ENCODE results near the gene SP140. TPM values are rescaled to one million over a fixed set of nuclear protein-coding genes. Genes with fewer than 3 reads are reported as not detected.
"Not testable (repeated sequence)": the region's sequence is repeated elsewhere in the genome, so short reads cannot be mapped to it uniquely, and the experiment has no call there.

The SP140 gene
- 1 to 10 TPM in 3 of 12 donors, under 1 TPM in 7, not detected in 2; 0.30 to 2.5 (median 0.79) TPM for polyA plus RNA-seq (ENCODE audit: insufficient read length in 12 of 12)
- long read RNA-seq, donor 1: 0 reads
- long read RNA-seq, donor 2: 0 reads
- long read RNA-seq, donor 3: 0 reads
- long read RNA-seq, donor 4: 0 reads
- long read RNA-seq, donor 5, partial matches to known transcripts: 10 of 10 reads
- long read RNA-seq, donor 5, other reads (novel, unspliced or antisense): 0 of 10 reads
- long read RNA-seq, donor 6: 0 reads
- long read RNA-seq, donor 7: 0 reads
- long read RNA-seq, donor 8: 0 reads
- long read RNA-seq, donor 9: 0 reads
- long read RNA-seq, donor 10: 0 reads
- long read RNA-seq, donor 11: 0 reads

DNA sequence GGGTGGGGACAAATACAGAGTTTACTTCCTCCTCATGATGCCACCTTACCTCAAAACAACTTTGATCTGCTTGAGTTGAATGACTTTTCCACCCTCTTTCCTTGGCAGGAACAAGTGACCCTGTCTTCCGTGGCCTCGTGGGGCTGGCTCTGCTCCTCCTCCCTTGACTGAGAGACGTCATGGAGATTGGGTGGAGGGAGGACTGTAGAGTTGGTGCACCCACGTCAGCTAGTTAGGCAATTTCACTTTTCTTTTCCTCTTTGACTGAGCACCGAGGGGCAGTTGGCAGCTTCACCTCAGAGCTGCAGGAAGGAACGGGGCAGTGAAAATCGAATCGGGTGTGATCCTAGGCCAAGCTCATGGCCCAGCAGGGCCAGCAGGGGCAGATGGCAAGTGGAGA lies at the start of gene SP140:
Gene SP140, plus strand, starts transcription at position 251 of the 400 bp plus-strand sequence. Its CDS starts 109 bp downstream, at position 360.
- DNase-seq: no peak

DNA sequence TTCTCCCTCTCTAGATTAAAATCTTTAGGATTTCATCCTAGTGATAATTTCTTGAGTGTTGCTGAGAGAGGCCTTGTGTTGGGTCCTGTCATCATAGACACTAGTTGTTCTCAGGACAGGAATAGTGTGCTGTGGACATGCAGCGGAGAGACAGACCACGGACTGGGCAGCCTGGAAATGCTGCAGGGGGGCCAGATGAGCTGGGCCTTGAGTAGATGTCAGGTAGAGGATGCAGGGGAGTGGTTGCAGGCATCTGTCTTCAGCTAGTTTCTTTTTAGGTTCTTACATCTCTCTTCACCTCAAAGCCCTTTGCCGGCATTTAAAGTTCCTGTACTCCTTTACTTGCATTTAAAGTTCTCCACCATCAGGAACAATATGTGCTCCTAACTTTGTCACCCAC lies 48.5 kb upstream of the SP140 start:
- no peak for DNase-seq

GRCh38 chr2:230178546-230179485 lies 46.7 kb upstream of the SP140 start:
- DNase-seq: no peak

GRCh38 chr2:230179907-230180306 lies 45.6 kb upstream of the SP140 start:
- no peak for DNase-seq

GRCh38 chr2:230181195-230181594 lies 44.3 kb upstream of the SP140 start:
- DNase-seq: no peak

DNA sequence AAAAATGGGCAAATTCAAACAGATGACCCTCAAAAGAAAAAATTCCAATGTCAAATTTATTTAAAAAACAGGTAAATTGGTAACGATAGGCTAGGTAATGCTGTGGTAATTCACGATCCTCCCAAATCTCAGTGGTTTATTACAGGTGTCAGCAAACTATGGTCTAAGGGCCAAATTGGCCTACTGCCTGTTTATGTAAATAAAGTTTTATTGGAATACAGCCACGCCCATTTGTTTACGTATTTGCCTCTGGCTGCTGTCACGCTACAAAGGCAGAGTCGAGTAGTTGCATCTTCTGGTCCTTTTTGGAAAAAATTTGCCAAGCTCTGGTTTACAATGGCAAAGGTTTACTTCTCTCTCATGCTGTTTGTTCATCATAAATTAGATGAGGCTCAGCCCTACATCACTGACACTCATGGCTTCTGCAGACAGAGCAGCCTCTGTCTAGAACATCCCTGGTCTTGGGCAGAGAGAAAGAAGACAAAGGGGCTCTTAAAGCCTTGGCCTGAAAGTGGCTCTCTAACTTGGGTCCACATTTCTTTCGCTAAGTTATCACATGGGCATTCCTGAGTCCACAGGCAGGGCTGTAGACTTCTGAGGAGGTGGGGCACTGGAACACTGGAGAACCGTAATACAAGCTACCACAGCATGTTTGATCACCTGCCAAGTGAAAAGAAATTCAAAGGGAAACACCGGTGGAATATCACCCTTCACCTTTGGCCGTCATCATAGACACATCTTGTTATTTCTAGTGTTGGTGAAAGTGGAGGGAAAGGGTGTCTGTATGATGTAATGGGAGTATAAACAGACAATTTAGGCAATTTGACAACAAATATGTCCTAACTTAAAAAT lies 40.6 kb upstream of the SP140 start:
- no peak for DNase-seq

DNA sequence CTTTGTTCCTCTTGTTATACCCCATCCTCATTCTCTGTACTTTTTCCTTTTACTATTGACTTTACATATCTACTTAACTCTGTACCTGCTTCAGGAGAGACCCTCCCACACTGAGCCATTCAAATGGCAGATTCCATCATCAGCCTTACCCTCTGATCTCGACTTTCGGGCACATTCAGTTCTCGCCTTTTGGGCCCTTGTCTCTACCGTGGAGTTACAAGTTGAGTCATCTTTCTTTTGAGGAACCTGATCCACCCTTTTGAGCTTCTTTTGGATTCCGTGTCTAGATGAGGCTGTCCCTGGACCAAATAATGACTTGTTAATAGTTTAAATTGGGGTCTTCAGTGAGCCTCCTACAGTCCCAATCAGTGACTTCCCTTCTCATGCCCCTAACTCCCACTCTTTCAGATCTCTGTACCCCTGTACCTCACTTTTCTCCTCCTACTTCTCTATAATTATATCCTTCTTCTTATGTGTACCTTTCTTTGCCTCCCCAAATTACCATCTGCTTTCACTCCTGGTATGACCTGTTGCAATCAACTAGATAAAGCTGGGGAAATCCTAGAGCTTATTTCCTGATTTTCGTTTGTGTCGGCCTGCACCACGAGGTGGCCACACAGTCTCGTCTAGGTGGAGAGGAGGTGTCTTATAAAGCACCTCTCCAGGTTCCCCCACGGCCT lies 23.0 kb upstream of the SP140 start:
- DNase-seq: no peak

GRCh38 chr2:230203110-230203676 lies 22.3 kb upstream of the SP140 start:
- DNase-seq: no peak

- DNase-seq: no peak
Observed at GRCh38 chr2:230205034-230205433, 20.5 kb upstream of the SP140 start.

DNA sequence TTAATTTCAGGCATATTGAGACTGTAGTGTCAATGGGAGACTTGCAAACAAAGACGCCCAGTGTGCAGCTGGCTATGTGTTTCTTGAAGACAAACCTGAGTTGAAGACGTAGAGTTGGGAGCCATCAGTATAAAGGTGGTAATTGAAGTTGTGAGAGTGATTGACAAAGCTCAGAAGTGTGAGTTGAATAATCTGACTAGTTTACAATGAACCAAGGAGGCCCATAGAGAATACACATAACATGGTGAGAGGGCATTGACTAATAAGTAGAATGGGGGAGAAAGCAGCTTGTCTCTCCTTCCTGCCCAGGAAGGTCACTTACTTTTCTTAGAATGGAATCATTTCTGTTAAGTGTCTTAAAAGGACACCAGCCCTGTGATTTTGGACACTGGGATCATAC lies 19.8 kb upstream of the SP140 start:
- no peak for DNase-seq

DNA sequence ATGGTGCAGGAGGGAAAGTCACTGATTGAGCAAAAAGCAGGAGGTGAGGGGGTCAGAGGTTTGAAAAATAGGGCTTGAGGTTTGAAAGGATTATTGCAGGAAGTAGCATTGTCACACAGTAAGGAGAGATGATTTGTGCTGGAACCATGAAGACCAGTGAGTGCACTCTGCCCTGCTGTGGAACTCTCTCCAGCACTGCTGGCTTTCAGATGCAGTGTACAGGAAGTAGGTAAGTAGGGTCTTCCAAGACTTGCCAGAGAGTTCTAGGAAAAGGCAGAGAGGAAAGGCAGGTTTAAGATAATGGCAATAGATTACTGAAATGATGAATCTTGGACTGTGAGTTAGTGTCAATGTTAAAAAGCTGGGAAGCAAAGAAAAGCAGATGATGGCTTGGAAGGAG lies 17.0 kb upstream of the SP140 start:
- no peak for DNase-seq

DNA sequence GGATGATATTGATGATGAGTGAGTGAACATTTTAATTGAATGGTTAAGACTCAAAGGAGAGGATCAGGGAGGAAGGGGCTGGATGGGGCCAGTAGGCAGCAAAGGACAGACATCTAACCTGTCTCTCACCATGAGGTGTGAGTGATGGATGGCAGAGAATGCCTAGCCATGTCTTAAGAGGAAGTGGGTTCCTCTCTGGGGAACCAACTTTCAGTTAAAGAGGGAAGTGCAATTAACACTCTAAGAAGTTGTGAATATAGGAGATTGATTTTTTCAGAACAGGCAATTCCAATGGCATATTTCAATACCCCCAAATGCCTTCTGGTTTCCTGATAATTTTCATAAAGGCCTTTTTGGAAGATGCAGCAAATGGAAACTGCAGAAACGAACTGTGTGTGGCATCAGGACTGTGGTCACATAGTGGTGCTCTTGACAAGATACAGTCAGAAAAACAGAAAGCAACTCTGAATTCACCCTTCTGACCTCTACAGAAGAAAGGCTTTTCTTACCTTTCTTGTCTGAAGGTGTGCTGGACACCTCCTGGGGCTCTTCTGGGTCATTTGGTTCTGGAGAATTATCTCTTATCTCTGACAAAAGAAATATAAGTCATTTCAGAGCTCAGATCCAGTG lies 16.0 kb upstream of the SP140 start:
- DNase-seq: no peak

DNA sequence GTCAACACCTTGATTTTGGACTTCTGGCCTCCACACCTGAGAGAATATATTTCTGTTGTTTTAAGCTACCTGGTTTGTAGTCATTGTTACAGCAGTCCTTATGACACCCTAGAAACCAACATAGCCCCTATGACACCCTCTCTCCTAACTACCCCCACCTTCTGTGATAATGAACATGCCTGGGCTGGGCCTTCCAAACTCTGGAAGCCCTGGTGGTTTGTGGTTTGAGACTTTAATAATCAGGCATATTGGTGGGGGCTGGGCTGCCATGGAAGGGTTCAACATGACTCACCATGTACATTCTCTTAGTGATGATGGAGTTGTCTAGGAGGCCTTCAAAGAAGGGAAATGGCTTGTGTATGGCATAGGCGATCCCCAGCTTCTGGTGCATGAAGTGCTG lies 9.0 kb upstream of the SP140 start:
- DNase-seq: no peak

DNA sequence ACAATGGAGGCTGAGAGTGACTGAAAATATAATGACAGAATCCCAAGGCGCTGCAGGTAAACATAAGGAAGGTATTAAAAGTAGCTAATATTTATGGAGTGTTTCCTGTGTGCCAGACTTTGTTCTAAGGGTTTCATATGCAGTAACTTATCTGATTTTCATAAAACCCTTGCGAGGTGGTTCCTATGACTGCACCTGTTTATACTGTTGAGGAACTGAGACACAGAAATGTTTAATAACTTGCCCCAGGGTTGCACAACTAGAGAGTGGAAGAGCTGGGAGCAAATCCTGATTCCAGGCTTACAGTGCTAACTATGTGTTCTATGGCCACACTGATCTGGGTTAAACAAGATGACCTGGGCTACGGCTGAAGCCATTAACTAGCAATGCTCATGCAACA lies 8.1 kb upstream of the SP140 start:
- DNase-seq: no peak

- no peak for DNase-seq
Observed at GRCh38 chr2:230218421-230218820, 7.1 kb upstream of the SP140 start.

DNA sequence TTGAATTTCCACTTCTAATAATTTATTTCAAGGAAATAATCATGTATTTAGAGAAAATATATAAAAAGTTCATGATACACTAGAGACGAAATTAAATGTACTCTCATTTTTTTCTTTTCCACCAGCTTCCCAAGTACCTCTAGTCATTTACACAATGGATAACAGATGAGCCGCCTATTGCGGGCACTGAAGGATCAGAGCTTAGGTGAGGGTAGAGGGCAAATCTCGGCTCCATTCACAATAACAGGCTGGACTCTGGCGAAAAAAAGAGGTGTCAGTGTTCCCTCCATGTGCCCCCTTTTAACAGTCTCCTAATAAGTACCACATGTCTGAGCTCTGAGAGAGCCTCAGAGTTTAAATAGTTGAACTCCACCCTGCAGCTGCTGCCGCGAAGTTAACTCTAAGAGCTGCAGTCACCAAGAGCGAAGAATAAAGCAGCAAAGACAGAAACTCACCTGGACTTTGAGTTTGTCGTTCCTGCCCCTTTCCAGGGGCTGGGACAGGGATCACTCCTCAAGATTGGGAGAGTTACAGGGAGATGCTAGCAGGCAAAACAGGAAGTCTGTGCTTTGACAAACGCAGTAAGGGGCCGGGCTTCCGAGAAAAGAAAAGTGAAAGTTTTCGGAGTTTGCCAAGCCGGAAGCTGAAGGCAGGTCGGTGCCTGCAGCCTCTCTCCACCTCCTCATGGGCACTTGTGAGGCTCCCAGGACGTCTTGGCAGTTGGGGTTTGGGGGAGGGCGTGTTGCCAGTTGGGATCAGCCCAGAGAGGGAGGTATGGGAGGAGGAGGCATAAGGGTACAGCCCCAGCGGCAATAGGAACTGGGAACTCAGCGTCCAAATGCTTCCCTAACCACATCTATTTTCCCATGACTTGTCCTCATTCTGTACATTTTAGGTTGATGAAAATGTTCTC lies 5.9 kb upstream of the SP140 start, which contains the start of gene SP110:
Gene SP110, minus strand, starts transcription at position 566 of the 913 bp plus-strand sequence. CDS start 3,057 bp downstream, outside the sequence.
- peak; percentile 90 for DNase-seq

DNA sequence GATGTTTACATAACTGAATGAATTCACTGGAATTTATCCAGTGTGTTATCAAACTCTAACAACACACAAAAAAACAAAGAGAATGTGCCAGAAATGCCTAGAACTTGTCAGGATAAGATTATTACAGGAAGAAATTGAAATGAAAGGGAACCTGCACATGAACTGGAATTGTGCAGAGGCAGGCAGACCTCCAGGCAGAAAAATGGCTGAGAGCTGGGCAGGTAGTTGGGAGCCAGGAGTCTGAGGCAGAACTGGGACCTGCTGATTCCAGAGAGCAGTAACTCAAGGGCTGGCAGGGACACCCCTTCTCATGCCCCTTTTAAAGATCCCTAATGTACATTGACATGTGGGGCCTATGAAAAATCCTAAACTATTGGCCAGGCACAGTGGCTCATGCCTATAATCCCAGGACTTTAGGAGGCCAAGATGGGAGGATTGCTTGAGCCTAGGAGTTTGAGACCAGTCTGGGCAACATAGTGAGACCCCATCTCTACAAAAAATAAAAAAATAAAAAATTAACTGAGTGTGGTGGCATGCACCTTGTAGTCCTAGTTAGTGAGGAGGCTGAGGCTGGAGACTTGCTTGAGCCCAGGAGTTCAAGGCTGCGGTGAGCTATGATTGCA lies 5.1 kb upstream of the SP140 start:
- DNase-seq: no peak

DNA sequence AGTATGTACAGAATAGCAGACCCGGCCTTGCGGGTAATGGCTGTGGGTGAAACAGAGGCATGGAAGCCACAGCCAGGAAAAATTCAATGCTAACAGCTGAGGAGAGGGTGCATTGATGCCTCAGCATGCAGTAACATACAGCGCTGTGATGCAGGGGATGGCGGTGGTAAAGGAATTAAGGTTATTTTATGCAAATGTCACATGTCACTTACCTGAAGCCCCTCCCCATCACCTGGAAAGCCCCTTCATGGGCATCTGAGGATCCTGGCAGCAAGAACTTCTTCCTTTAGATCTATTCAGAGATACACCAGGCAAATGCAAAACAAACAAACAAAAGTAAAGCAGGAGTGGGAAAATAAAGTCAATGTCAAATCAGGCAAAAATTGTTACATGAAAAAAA lies 4.0 kb upstream of the SP140 start:
- DNase-seq: no peak

- DNase-seq: not testable (repeated sequence)
Observed at GRCh38 chr2:230222829-230223228, 2.7 kb upstream of the SP140 start.
